ENCODE results near the gene PTTG2.
A peak's percentile ranks its signal among the peaks of the same experiment; 100 is the strongest.

The PTTG2 gene

DNA sequence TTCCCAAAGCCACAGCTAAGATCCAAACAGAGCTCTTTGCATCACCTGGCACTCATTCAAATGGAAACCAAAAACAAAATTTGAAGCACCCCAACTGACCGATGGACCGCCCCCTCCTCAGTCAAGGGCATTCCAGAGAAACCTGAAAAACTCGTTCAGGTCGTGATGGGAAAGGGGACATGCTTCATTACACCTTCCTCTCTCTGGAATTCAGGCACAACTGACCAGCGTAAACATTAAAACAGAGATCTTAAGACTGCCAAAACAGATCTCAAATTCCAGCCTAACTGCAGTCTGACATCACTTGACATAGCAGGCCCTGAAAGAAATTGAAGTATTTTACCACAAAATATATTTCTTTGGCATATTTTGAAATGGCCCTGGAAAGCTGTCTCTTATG lies 28.5 kb downstream of the PTTG2 start:
- DNase-seq (ENCODE audit: low read depth), result peak; percentile 29

DNA sequence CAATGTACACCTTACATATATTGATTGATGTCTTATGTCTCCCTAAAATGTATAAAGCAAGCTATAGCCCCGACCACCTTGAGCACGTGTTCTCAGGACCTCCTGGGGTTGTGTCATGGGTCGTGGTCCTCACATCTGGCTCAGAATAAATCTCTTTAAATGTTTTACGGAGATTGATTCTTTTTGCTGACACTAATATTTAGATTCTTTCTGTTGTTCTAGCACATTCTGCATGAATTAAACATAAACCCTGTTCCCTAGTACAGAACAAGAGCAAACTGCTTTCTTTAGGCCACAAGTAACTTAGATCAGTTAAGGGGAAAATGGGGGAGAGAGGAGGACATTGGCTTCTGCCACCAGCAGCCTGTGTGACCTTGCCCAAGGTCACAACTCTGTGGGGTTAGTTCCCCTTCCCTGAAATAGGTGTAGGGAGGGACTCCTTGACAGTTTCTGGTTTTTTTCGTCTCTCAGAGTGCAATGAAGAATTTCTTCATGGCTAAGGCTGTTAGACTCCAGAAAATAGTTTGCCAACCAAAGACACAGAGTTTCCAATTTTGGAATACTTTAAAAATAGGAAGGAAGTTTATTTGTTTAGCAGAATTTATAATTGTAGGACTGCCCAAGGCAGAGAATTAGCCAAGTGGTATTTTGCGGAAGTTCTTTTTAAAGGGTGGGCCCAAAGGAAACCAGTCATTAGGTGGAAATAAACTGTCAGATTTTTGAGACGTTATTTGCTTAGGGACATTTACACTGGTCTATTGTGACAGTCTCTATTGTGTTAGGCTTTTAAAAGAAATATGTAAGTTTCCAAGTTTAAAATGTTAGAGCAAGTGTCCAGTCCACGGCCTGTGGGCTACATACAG lies 29.4 kb downstream of the PTTG2 start:
- DNase-seq (ENCODE audit: low read depth), result no peak

DNA sequence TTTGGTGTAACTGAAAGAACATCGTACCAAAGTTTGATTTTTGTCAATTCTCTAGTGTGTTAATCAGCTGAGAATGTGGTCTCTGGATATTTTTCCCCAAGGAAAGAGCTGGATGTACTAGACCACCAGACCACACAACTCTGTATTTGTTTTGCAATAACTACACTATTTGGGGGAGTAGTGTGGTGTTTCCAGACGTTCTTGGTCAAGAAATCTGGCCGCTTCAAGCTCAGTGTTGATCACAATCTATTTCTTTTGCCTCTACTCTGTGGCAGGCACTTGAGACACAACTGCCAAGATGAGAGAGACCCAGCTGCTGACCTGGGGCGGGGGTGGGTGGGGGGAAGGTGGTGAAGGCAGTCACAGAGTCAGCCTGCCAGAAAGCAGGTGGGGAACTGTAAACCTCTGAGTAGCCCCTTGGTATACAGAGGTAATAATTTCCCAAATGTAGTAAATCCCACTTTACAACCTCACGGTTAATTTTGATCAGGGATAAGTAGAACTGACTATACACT lies 30.6 kb downstream of the PTTG2 start:
- no peak for DNase-seq (ENCODE audit: low read depth)

DNA sequence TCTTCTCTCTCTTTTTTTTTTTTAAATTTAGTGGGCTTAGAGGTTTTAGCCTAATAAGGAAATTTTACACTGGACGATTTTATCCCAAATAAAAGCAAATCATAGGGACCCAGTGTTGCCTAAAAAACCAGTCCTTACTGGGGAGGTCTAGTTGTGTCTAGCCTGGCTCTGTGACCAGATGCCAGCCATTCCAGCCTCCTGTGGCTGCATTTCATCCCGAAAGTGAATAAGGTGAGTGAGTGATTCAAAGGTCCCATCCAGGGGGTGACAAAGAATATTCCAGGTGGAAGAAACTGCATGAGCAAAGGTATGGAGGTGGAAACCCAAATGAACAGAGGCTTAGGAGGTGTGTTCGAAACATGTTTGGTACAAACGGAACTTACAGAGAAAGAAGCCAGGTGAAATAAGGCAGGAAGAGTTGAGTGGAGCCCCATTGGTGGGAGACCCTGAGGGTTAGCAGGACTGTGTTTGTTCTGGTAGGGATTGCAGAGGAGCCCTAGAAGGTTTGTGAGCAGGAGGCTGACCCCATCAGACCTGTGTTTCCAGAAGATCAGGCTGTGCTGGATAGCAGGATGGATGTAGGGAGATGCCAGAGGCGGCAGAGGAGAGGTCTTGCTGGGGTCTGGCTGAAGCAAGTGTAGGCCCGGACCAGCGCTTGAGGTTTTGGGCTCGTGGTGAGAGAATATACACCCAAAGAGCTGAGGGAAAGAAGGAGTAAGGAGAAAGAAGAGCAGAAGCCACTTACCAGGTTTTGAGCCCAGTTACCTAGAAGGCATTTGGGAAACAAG lies 31.6 kb downstream of the PTTG2 start:
- DNase-seq (ENCODE audit: low read depth), result no peak

DNA sequence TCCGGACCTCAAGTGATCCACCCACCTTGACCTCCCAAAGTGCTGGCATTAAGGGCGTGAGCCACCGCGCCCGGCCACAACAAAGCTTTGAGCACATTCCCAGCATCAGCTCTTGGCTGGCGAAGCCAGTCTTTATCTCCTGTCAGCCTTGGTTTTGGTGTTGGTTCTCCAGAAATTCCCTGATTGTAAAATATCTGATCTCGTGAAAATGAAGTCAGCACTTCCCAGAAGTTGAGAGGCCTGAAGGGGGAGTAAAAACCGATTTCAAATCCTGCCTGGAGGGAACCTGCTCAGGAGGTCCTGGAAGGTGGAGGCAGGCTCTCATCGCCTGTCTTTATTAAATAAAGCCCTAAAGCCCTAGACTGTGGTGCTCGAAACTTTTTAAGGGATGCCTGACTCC lies 33.6 kb downstream of the PTTG2 start:
- no peak for DNase-seq (ENCODE audit: low read depth)

DNA sequence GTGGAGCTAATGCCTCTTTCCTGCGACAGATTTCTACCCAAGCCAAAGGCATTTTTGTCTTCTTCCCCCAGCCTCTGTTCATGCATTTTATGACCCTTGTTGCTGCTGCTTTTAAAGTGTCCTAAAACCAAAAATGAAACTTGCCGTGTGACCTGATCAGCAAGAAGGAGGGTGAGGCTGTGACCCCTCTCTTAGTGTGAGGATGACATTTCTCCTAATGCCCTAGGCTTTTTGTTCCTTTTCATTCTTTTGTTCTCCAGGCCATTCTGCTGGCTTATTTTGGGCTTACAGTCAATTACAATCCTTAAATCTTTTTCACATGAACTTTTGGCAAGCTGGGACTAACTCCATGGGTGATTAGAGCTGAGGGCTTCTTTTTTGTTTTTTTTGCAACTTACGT lies 34.4 kb downstream of the PTTG2 start:
- DNase-seq (ENCODE audit: low read depth), result no peak

DNA sequence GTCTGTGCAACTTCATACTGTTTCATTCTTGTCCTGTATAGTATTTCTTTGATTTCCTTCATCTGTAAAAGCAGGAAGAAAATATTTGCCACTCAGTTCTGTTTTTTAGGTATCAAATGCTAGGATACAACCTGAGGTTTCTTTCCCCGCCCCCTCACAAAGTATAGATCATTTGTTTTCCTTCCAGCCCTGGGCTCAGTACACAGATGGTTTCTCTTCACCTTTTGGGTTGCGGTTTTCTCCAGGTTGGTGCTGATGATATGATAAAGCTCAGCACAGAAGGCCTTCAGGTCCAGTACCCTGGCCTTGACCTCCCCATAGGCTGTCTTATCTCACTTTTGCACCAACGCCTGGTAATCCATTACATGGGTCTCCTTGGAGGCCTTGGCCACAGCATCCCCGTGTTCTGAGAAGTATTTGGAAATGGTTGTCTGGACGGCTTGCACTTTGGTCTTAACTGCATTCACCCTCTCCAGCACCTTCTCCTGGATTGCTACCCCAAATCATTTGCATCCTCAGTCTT lies 35.2 kb downstream of the PTTG2 start:
- no peak for DNase-seq (ENCODE audit: low read depth)

DNA sequence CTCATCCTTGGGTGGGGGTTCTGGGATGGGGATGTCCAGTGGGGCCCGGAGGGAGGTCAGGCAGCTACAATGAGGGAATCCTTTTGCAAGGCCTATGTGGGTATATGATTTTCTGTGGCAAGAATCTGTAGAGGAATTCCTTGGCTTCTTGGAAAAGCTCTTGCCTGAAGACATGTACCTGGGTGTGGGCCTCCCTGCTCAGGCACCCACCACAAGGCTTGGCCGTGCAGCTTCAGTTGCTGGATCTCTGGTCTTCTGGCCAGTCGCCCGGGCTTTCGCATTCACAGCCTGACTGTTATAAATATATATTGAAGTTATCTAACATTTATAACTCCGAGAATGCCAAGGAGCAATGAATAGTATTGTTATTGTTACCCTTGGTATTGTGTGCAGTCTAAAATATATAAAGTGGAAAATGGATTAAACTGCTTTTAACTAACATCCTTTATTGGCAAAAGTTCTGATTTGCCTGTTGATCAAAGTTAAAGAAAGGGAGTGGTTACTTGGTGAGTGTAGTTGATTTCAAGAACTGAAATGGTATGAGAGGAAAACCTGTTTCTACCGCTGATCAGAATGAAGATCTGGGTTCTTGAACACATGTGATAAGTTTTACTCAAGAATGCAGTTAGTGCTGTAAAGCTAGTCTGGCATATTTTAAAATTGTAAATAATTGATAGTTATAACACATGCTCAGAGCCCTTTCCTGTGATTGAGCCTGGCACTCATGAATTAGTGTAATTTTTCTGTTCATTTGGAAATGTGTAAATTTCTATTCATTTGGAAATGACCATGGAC lies 36.0 kb downstream of the PTTG2 start:
- DNase-seq (ENCODE audit: low read depth), result no peak

DNA sequence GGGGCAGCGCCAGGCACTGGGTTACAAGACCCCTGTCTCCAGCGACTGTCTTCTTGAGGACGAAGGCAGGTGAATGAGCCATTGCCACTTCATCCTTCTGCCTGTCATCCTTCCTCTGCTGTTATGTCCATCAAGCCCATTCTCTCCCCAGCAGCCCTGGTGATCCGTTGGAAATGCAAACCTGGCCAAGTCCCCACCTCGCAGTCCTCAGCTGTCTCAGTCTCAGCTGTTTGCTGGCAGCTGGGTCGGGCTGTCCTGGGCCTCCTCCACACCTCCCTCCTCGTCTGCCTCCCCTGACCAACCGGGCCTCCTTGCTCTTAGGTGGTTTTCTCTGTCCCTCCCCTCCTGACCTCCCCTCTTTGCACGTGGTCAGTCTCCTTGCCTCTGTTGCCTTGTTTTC lies 38.0 kb downstream of the PTTG2 start:
- no peak for DNase-seq (ENCODE audit: low read depth)

DNA sequence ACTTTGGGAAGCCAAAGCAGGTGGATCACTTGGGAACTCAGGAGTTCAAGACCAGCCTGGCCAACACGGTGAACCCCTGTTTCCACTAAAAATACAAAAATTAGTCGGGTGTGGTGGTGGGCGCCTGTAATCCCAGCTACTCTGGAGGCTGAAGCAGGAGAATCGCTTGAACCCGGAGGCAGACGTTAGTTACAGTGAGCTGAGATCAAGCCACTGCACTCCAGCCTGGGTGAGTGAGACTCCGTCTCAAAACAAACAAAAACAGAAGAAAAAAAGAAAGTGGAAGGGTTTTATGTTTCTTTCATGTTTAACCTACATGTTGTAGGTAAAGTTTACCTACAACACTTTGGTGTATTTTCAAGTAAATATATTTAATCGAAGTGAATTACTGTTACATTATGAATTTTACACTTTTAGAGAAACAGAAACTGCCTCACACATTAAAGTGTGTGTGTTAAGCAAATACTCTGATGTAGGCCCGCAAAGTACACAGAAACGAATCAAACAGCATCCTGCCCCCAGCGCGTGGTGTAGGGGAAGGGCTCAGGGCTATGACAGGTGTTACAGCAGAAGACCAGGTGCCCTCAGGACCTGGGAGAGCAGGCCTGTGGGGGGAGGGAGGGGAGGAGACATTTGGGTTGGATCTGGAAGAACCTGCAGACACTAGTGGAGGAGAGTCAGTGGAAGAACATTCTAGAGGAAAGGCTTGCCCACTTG lies 39.0 kb downstream of the PTTG2 start:
- no peak for DNase-seq (ENCODE audit: low read depth)

DNA sequence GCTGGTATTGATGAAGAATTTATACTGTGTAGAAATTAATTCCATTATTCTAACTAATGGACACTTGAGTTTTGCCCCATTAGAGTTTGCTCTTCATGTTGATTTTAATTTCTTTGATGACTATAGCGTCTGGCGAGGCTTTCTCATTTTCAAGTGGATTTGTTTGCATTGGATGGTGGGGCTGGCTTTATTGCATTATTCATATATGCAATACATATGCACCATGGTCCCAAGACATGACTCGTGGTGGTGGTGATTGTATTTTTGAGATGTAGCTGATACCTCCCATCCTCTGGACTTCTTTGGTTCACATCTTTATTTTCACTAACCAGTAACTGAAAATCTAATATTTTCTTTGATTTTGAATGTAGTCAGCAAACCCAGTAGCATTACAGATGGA lies 39.8 kb downstream of the PTTG2 start:
- DNase-seq (ENCODE audit: low read depth), result no peak

DNA sequence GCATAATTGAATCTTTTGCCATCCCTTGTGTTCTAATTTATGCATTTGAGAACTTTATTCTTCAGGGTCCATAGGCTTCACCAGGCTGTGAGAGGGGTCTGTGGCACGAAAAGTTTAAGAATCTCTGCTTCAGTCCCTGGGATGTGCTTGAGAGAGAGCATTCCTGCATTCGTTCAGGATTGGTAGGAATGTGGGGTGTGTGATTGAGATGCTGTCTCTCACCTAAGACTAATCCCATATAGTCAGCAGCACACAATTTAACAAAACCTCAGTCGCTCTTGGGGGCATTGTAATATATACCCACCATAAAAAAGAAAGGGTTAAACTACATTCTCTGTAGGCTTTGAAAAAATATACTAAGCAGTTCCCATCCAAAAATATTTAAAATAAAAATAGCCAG lies 41.7 kb downstream of the PTTG2 start:
- DNase-seq (ENCODE audit: low read depth), result no peak

DNA sequence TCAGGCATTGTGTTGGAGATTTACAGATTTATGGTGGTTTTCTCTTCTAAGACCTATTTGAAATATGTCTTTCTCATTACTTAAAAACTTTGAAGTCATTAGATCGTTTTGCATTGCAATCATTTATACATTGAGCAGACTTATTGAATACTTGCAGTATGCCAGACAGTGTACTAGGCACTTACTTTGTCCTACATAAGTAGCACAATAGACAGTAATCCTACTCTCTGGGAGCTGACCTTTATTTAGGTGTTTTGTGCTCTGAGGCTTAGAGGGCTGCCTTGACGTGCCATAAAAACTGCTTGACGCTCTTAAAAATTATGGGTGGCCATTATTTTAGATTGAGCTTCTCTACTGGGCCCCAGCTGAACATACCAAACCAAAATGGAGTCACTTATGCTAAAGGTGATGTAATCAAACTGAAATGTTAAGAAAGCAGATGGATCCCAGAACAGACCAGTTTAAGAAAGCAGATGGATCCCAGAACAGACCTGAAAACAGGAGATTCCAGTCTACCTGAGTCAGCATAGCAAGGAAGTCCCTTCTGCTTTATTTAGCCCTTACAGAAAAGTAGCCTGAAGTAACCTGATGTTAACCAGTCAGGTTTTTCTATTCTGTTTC lies 42.4 kb downstream of the PTTG2 start:
- peak; percentile 44 for DNase-seq (ENCODE audit: low read depth)

DNA sequence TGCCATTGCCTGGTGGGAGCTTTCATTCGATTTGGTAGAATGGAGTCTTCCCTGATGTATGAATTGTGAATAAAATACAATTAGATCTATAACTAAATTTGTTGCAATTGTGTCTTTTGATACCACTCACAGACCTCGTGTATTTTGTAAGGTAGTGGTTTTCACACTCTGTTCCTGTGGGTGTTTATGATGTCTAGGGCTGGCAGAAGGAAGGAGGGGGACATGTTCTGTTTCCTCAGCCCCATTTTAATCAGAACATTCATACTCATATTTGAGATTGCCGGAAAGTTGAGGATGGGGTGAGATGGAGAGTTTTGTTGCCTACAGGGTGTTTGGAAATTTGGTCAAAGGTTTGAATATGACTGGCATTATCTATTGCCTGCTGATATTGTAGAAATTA lies 42.9 kb downstream of the PTTG2 start:
- DNase-seq (ENCODE audit: low read depth), result no peak

DNA sequence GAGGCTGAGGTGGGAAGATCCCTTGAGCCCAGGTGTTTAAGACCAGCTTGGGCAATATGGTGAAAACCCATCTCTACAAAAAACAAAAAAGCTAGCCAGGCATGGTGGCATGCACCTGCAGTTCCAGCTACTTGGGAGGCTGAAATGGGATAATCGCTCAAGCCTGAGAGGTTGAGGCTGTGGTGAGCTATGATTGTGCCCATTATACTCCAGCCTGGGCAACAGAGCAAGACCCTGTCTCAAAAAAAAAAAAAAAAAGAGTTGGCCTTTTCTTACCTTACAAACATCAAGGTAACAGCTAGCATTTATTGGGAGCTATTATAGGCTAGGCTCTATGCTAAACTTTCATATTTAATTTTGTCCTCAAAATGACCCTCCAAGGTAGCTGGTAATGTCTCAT lies 43.4 kb downstream of the PTTG2 start:
- no peak for DNase-seq (ENCODE audit: low read depth)

DNA sequence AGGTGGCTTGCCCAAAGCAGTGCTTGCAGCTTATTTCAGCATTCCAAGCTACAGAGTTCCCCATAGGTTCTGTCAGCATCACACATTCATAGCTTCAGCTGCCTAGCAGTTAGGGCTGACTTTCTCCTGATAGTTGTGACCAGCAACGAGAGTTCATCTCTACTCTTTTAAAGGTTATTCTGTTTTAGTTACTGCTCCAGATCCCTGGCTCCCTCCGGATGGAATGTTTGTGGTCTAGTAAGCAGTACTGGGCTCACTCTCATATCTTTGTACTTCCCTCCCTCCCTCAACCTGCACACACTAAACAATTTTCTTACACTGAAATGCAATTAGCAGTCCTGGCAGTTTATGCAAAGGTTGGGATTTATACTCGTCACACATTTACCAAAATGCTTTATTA lies 43.9 kb downstream of the PTTG2 start:
- peak; percentile 53 for DNase-seq (ENCODE audit: low read depth)

DNA sequence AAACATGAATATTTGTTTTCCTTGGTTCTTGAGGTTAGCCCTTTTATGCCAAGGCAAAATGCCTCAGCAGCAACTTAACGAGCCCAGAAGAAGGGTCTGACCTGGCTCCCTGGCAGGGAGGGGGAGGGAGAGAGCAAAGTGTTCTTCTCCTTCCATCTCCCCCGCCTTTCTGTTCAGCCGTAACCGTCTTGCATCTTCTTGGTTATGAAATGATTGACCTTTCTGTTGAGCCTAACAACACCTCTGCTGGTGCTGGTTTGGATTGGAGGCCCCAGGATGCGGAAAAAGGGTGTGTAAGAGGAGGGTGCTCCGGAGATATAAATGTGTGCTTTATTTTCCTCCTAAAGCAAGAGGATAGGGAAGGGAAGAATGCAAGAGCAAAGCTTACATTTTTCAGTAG lies 44.7 kb downstream of the PTTG2 start:
- DNase-seq (ENCODE audit: low read depth), result no peak

DNA sequence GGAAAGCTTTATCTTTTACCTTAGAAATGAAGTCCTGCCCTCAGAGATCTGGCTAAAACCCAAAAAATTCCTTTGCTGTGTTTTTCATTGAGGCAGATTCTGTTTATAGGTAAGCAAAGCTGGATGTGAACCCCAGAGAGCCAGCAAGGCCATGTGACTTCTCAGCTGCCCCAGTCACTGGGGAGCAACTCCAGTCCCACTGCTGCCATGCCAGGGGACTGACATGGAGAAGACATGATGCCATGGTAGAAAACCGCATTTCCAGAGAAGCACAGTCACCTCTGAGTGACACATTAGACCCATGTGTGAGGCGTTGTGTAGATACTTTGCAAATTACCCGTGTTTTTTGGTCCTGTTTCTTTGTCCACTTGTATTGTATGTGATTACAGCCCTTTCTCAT lies 45.4 kb downstream of the PTTG2 start:
- no peak for DNase-seq (ENCODE audit: low read depth)

DNA sequence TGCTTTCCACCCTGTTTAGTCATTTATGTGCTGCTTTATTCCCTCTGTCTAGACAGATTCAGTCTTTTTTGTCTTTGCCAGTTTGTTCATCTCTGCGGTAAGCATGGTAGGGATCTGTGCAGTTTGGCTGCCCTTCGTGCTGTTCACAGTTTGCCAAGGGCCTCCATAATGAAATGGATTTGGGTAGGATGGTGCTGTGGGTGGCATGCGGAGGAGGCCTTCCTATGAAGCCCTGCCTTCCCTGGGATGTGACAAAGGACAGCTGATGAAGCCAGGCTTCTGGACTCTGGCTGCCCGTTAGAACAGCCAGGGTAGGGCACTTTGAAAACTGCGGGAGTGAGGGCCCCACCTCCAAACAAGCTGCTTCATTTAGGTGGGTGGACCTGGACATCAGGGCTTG lies 47.4 kb downstream of the PTTG2 start:
- DNase-seq (ENCODE audit: low read depth), result no peak

DNA sequence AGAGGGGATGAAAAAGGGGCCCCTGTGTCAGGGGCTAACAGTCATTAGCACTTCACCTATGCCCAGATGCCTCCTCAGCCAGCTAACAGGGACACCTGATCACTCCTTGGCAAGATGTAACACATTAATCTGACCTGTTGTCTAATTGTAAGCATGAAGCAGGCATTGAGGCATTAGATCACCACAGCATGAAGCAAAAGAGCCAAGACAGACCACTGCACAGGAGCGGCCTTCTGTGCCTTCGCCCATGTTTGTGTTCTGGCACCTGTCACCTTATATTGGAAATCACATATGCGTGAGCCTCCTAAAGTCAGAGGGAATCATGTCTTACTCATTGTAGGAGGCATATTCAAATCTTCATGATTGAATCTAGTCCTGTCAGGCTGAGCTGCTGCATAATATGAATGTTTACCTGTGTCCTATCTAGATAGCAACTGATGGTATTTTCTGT lies 48.4 kb downstream of the PTTG2 start:
- no peak for DNase-seq (ENCODE audit: low read depth)

DNA sequence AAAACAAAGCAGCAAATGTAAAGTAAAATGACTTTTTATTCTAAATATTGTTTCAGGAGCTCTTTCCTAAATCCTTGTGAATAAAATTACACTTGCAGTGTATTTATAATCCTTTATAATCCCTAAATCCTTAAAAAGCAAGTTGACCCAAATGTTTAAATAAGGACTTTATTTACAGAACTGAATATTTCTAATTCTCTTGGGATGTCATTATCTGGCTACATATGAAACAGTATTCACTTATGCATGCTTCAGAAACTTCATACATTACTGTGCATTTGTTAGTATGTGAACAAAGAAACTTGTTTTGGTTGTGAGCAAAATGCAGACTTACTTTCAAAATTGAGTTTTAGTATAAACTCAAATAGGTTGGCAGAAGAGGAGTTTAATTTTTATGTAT lies 49.2 kb downstream of the PTTG2 start:
- DNase-seq (ENCODE audit: low read depth), result no peak
